ENCODE measurements around the gene SCAMP2. TPM values are rescaled to one million over a fixed set of nuclear protein-coding genes. Genes with fewer than 3 reads are reported as not detected.

SCAMP2 gene
- total RNA-seq, 1 donor from 2014 or later, result 87.9 TPM

GRCh38 chr15:74863239-74864056 is 9.7 kb downstream of the SCAMP2 start:
- DNase-seq (ENCODE audit: extremely low read depth, low read depth, low spot score), result no peak

GRCh38 chr15:74858369-74858740 is 14.8 kb downstream of the SCAMP2 start:
- no peak for DNase-seq (ENCODE audit: extremely low read depth, low read depth, low spot score)

- DNase-seq (ENCODE audit: extremely low read depth, low read depth, low spot score), result no peak
These were observed 15.3 kb downstream of the SCAMP2 start for GRCh38 chr15:74857671-74858368.

- DNase-seq (ENCODE audit: extremely low read depth, low read depth, low spot score), result no peak
These were observed 16.0 kb downstream of the SCAMP2 start for GRCh38 chr15:74857082-74857655.

GRCh38 chr15:74856537-74856936 is 16.6 kb downstream of the SCAMP2 start:
- no peak for DNase-seq (ENCODE audit: extremely low read depth, low read depth, low spot score)

GRCh38 chr15:74855857-74856256 is 17.3 kb downstream of the SCAMP2 start:
- DNase-seq (ENCODE audit: extremely low read depth, low read depth, low spot score), result no peak

- DNase-seq (ENCODE audit: extremely low read depth, low read depth, low spot score), result no peak
These were observed 18.6 kb downstream of the SCAMP2 start for GRCh38 chr15:74854453-74855022.

GRCh38 chr15:74851960-74852359 is 21.2 kb downstream of the SCAMP2 start:
- no peak for DNase-seq (ENCODE audit: extremely low read depth, low read depth, low spot score)

GRCh38 chr15:74850393-74850792 is 22.8 kb downstream of the SCAMP2 start:
- no peak for DNase-seq (ENCODE audit: extremely low read depth, low read depth, low spot score)

- DNase-seq (ENCODE audit: extremely low read depth, low read depth, low spot score), result no peak
These were observed 25.7 kb downstream of the SCAMP2 start for GRCh38 chr15:74847432-74847831.

GRCh38 chr15:74845581-74845980 is 27.6 kb downstream of the SCAMP2 start:
- DNase-seq (ENCODE audit: extremely low read depth, low read depth, low spot score), result no peak

GRCh38 chr15:74845208-74845568 is 28.0 kb downstream of the SCAMP2 start:
- no peak for DNase-seq (ENCODE audit: extremely low read depth, low read depth, low spot score)

GRCh38 chr15:74844319-74845207 is 28.6 kb downstream of the SCAMP2 start:
- DNase-seq (ENCODE audit: extremely low read depth, low read depth, low spot score), result no peak

- DNase-seq (ENCODE audit: extremely low read depth, low read depth, low spot score), result no peak
These were observed 29.3 kb downstream of the SCAMP2 start for GRCh38 chr15:74843891-74844299.

GRCh38 chr15:74843445-74843828 is 29.7 kb downstream of the SCAMP2 start:
- DNase-seq (ENCODE audit: extremely low read depth, low read depth, low spot score), result no peak

- DNase-seq (ENCODE audit: extremely low read depth, low read depth, low spot score), result no peak
These were observed 30.4 kb downstream of the SCAMP2 start, which contains the start of gene ULK3 for GRCh38 chr15:74842581-74843444. Gene ULK3, minus strand, starts transcription at chr15:74843156. Its CDS starts 51 bp downstream, at chr15:74843105.

- DNase-seq (ENCODE audit: extremely low read depth, low read depth, low spot score), result no peak
These were observed 31.2 kb downstream of the SCAMP2 start for GRCh38 chr15:74841891-74842373.

- no peak for DNase-seq (ENCODE audit: extremely low read depth, low read depth, low spot score)
These were observed 32.1 kb downstream of the SCAMP2 start for GRCh38 chr15:74840851-74841775.

Measured in glomerular endothelial cell (primary cell).